ENCODE data around the gene KCNK18. TPM values are rescaled to one million over a fixed set of nuclear protein-coding genes. Genes with fewer than 3 reads are reported as not detected.

Gene KCNK18
- total RNA-seq, 2 experiments from 2014 or later: not detected

- Histone ChIP-seq H3K4me1 (ENCODE audit: insufficient read depth, low read length, poor library complexity, severe bottlenecking) (no peaks in the 10 kb centered on the region), H3K27ac (ENCODE audit: low read depth, low read length, poor library complexity, severe bottlenecking) (no peak overlapping the region), H3K9me3 (ENCODE audit: low read length) (no peaks in the 10 kb centered on the region), H2AFZ (ENCODE audit: low read length) (no peak overlapping the region), H3K9me2 (ENCODE audit: insufficient read depth, low read length) (no peaks in the 10 kb centered on the region), H3K79me2 (ENCODE audit: insufficient read depth, low read depth, low read length) (no peaks in the 10 kb centered on the region), H4K20me1 (ENCODE audit: insufficient read depth, low read length) (no peaks in the 10 kb centered on the region), H3K36me3 (ENCODE audit: insufficient read depth, low read length) (no peaks in the 10 kb centered on the region), H3K4me2 (ENCODE audit: low read length) (no peak overlapping the region), H3K4me3 (ENCODE audit: low read depth, low read length, poor library complexity, severe bottlenecking) (no peak overlapping the region)
- no peak for TF ChIP-seq CTCF (conservative IDR thresholded peaks at IDR 0.05; ENCODE audit: low read length)
- TF ChIP-seq EZH2phosphoT487 (IDR thresholded peaks at IDR 0.05; ENCODE audit: borderline replicate concordance, low read depth, low read length): no peak
- POLR2A ChIA-PET: no interaction called here
- no TSS peak for BruUV-seq (replicated peaks)
- CTCF ChIA-PET (ENCODE audit: unreplicated experiment): no interaction called here
- intact Hi-C loops (cut with micrococcal nuclease; ENCODE audit: unreplicated experiment): no loop called here
- DNase-seq (ENCODE audit: low spot score): no peak
Measured at GRCh38 chr10:117163061-117163953, 34.0 kb upstream of the KCNK18 start.

- H3K27ac ChIP-seq (ENCODE audit: low read depth, low read length, poor library complexity, severe bottlenecking): no peak overlapping the region
- no peak for DNase-seq (ENCODE audit: low spot score)
- H3K4me3 ChIP-seq (ENCODE audit: low read depth, low read length, poor library complexity, severe bottlenecking): no peak overlapping the region
- no peaks in the 10 kb centered on the region for H3K79me2 ChIP-seq (ENCODE audit: insufficient read depth, low read depth, low read length)
- ChIA-PET CTCF (ENCODE audit: unreplicated experiment) (no interaction called here), POLR2A (no interaction called here)
- H3K9me2 ChIP-seq (ENCODE audit: insufficient read depth, low read length): no peaks in the 10 kb centered on the region
- no peak overlapping the region for H3K4me2 ChIP-seq (ENCODE audit: low read length)
- H2AFZ ChIP-seq (ENCODE audit: low read length): no peak overlapping the region
- H3K9me3 ChIP-seq (ENCODE audit: low read length): no peaks in the 10 kb centered on the region
- no peaks in the 10 kb centered on the region for H4K20me1 ChIP-seq (ENCODE audit: insufficient read depth, low read length)
- H3K36me3 ChIP-seq (ENCODE audit: insufficient read depth, low read length): no peaks in the 10 kb centered on the region
- H3K4me1 ChIP-seq (ENCODE audit: insufficient read depth, low read length, poor library complexity, severe bottlenecking): no peaks in the 10 kb centered on the region
- TF ChIP-seq EZH2phosphoT487 (IDR thresholded peaks at IDR 0.05; ENCODE audit: borderline replicate concordance, low read depth, low read length) (no peak), CTCF (conservative IDR thresholded peaks at IDR 0.05; ENCODE audit: low read length) (no peak)
- BruUV-seq (replicated peaks): no TSS peak
- intact Hi-C loops (cut with micrococcal nuclease; ENCODE audit: unreplicated experiment): no loop called here
Measured at GRCh38 chr10:117163954-117164548, 33.2 kb upstream of the KCNK18 start.
